Esophagus squamous epithelium (tissue), 4 donors: ENCODE measurements around the gene TEX51.

Source experiments
- CTCF ChIP-seq, 6 experiments: fragments of 450-650 bp in 4 of 6; fragments of 200-600 bp in 2 of 6; sonication (generic) in 2 of 6; IDR thresholded peaks; one replicate each; pipeline ENCODE4 v1.5.1; 2016 to 2019; ENCODE audit warnings: antibody characterized with exemption in 6 of 6, mild to moderate bottlenecking in 4 of 6, moderate library complexity in 4 of 6
- POLR2A ChIP-seq, 4 donors: fragments of 450-650 bp; IDR thresholded peaks; one replicate each; pipeline ENCODE4 v1.6.1; 2017; ENCODE audit warnings: antibody characterized with exemption in 4 of 4, mild to moderate bottlenecking in 4 of 4, moderate library complexity in 3 of 4

GRCh38 chr2:126887506-126887905, 11.2 kb upstream of the TEX51 start:
- TF ChIP-seq CTCF (IDR thresholded peaks at IDR 0.05) (no peak), POLR2A (IDR thresholded peaks at IDR 0.05) (no peak)
